IPS-11a (cell line): Measurements from ENCODE around the gene CCL4L2.
A peak's percentile ranks its signal among the peaks of the same experiment; 100 is the strongest.
"Not testable (repeated sequence)": the region's sequence is repeated elsewhere in the genome, so short reads cannot be mapped to it uniquely, and the experiment has no call there.

Experiments
- H3K4me3 ChIP-seq: one replicate; pipeline ENCODE4 v1.5.1; 2013; ENCODE audit warnings: low read depth, low read length, control low read depth

CCL4L2 gene

GRCh38 chr17:36210439-36211211 is at the start of gene CCL4L2:
TSS of gene CCL4L2 (plus strand) at chr17:36211063.
- H3K4me3 ChIP-seq, result not testable (repeated sequence)

GRCh38 chr17:36168836-36169235 is 42.0 kb upstream of the CCL4L2 start:
- H3K4me3 ChIP-seq, result not testable (repeated sequence)

- H3K4me3 ChIP-seq, result not testable (repeated sequence)
These were observed 34.3 kb upstream of the CCL4L2 start, which contains the start of gene TBC1D3B for GRCh38 chr17:36176536-36176935. TSS of gene TBC1D3B (minus strand) at chr17:36176636. CDS start at chr17:36175050, 1,586 bp downstream.

GRCh38 chr17:36181446-36182175 is 29.3 kb upstream of the CCL4L2 start:
- not testable (repeated sequence) for H3K4me3 ChIP-seq

DNA sequence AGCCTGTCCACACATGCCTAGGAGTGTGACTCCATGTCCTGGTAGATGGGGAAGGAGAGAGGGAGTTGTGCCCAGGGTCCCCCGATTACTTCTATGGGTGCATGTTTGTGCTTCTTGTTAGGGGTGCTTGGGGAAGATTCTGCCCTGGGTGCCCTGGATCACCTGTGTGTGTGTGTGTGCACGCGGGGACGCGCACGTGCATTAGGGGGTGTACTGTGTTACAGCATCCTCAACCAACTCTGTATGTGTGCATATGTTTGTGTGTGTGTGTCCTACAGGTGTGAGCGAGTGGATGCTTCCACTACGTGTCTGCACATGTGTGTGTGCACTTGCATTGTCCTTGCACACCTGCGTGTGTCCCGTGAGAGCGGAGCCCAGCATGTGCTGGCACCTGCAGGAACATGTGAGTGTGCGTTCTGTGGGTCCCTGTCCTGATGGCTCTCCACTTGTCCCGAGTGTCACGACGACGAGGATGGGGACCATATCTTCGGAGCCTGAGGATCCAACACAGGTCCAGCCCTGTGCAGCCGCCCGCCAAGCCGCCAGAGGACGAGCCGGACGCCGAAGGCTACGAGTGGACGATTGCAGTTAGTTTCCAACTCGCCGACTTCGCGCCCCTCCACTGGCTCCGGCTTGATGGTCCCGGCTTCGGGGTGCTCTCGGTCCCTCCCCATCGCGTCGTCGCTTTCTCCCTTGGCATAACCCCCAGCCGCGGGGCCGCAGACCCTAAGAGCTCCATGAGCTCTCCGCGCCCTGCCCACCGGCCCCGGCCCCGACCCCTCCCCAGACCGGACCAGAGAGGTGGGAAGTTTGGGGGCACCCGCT is 28.5 kb upstream of the CCL4L2 start:
- H3K4me3 ChIP-seq, result peak overlapping the region; percentile 13

DNA sequence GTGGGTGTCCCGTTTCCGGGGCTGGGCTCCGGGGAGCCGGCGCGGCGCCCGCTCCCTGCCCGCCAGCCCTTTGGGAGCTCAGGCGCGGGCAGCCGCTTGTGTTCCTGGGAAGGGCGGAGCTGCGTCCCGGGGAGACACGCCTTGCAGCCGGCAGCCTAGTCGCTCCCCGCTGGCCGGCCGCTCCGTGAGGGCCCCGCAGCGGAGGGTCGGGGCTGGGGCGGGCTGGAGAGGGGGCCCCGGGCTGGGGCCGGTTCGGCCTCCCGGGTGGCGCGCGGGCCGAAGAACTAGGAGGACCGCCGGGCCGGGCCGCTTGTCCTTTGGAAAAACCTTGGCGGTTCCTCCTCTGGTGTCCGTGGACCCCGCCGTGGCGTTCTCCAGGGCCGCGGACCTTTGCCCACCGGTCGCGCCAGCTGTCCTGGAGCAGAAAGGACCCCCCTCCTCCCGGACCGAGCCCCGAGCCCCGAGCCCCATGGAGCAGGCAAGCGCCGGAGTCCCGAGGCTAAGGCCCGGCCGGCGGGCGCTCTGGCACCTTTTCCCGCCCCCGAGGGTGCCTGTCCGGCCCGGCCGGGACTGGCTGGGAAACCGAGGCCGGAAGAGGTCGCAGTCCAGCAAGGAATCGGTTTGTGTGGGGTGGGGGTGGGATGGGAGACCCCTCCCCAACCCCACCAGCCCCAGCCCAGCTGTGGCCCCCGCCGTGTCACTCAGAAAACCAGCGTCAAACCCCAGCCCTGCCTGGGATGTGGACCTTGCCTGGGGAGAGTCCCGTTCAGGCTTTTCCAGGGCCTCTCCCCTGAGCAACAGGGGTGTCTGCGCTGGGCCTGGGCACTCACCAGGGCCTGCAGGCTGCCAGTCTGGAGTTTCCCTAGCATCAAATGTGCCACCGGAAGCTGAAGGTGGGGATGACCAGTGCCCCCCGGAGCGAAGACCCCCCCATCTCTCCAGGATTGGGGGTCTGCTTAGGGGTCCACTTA is 27.6 kb upstream of the CCL4L2 start:
- peak overlapping the region; percentile 4 for H3K4me3 ChIP-seq

GRCh38 chr17:36184023-36184765 is 26.7 kb upstream of the CCL4L2 start:
- H3K4me3 ChIP-seq, result no peak overlapping the region

DNA sequence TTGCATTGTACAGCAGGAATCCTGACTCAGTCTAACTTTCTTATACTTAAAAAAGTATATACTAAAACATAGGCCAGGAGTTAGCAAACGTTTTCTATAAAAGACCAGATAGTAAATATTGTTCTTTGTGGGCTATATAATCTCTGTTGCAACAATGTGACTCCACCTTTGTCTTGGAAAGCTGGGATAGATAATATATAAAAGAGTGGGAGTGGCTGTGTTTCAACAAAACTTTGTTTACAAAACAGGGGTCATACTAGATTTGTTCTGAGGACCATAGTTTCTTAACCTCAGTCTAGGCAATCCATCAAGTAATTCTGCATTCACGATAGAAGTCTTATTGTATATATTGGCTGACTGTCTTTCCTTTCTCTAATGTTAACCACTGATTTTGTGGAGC is 25.4 kb upstream of the CCL4L2 start:
- H3K4me3 ChIP-seq, result no peak overlapping the region

DNA sequence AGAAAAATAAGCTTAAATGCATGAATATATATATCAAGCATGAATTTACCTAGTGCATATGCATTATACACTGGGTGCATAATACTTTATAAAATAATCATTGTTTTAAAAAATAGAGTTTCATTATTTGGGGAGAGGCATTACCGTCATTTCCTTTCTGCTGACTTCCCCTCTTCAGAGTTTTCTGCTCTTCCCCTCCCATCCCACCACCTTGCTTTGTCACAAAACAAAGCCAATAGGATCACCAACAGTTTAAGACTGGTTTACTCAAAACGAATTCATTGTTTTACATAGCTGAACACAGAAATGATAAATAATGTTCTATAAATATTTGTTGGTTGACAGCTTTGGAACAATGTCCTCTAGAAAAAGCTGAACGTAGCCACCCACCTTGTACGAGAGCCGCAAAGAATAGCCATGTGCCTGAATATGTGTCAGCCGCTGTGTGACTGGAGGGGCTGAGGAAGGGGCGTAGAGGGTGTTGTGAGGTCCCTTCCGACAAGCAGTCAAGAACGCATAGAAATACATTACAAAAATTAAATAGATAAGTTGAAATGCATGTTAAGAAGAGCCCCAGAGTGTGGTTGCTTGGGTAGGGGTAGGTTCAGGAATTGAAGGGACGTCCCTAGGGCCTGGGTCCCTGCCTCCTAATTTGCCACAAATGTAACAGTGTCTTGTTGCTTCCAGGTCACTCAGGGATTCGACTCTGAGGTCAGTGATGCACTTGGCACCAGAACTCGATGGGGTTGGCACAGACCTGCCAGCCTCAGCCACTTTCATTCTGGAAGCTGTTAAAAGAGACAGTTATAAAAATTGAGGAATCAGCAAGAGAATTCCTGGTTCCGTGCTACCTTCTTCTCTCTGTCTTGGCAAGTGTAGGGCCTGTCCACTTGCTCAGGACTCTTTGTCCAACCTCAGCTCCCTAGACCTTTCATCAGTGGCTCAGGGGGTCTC is 23.8 kb upstream of the CCL4L2 start:
- not testable (repeated sequence) for H3K4me3 ChIP-seq

DNA sequence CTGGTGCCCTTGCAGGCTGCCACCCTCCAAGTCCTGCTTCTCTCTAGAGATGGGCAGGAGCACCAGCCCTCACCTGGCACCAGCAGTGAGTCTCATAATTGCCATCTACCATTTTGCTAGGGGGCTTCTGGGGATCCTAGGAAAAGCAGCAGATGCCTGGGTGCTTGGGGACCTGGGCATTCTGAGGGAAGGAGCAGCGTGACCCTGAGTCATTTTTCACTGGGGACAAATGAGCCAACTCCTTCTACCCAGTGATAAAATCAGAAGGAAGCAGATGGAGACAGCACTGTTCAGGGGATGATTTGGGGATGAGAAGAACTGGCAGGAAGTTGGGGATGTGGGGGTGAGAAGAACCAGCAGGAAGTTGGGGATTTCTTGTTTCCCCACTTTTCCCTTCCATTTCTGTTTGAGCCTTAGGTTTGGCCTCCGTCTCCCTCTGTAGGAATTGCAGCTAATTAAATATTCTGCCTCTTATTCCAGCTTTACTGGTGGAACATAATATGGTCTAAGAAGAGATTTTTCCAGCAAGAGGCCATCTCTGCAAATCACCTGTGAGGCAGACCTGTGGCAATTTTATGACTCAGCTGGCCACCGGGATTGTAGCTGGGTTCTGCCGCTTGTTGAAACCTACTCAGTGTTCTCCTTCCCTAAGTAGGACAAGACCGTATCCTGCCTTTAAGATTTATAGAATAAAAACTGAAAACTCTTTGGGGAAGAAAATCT is 22.8 kb upstream of the CCL4L2 start:
- not testable (repeated sequence) for H3K4me3 ChIP-seq

- H3K4me3 ChIP-seq, result no peak overlapping the region
These were observed 22.0 kb upstream of the CCL4L2 start for GRCh38 chr17:36188891-36189306.

GRCh38 chr17:36189993-36190392 is 20.9 kb upstream of the CCL4L2 start:
- not testable (repeated sequence) for H3K4me3 ChIP-seq

DNA sequence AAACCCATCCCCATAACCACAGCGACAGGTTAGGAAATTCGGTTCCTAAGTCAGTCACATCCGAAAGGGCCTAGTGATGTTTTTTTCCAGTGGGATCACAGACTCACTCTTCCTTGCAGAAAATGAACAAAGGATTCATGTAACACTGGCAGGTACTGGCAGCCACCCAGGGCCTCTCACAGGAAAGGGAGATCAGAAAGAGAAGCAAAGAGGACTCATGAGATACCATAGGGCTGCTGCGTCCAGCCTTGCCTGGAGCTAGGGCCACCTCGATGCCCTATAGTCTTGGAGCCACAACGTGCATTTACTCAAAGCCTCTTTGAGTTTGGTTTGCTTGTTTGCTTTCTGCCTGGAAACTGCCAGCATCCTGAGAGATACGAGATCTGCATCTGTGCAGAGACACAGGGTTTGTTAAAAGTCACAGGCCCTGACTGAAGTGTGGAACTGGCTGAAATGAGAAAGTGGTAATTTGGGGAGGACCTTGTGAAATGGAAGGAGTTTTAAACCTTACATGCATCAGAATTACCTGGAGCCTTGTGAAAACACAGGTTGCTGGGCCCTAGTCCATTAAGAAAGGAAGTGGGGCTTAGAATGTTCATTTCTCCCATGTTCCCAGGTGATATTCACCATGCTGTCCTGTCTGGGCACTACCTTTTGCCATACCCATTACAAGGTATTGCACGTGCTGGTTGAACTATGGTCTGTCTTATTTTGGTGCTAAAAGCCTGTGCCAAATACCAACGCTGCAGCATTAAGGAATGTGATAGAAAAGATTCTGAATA is 20.1 kb upstream of the CCL4L2 start:
- H3K4me3 ChIP-seq, result not testable (repeated sequence)

DNA sequence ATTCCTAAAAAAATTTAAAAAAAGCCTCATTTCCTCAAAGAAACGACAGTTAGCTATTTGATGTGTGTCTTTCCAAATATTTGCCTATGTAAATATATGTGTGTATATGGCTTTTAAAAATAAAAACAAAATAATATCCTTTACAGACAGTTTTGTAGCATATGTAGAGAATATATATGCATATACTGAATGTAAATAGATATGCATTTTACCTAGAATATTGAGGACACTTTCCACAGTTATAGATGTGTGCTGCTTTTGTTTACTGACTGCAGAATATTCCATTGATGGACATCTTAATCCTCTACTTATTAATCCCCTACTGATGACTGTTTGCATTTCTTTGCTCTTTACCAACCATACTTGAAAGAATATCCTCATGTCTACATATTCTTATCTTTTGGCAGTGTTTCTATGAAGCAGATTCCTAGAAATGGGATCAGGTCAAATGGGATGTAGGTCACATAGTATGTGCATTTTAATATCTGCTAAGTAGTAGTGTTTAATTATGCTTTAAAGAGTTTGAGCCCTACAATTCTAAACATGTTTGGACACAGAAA is 17.6 kb upstream of the CCL4L2 start:
- H3K4me3 ChIP-seq, result no peak overlapping the region

- not testable (repeated sequence) for H3K4me3 ChIP-seq
These were observed 16.6 kb upstream of the CCL4L2 start for GRCh38 chr17:36194147-36194831.

DNA sequence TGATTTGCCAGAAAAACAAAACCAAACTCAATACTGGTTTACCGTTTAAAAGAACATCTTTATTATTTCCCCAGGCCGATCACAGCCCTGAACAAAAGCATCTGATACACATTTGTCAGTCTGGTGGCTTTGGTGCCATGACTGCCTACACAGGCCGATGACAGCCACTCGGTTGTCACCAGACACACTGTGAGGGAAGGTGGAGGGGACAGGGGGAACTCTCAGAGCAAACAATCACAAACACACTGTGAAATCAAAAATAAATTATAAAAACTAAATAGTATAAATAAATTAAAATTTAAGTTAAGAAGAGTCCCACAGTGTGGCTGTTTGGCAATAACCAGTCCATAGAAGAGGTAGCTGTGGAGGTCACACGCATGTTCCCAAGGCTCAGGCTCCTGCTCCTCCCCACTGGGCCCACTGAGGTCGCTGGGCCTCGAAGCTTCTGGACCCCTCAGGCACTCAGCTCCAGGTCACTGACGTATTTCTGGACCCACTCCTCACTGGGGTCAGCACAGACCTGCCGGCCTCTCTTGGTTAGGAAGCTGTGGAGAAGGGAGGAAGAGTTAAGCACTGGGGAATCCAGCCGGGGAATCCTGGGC is 15.9 kb upstream of the CCL4L2 start:
- not testable (repeated sequence) for H3K4me3 ChIP-seq
